Measurements from ENCODE around the gene SF1. TPM values are rescaled to one million over a fixed set of nuclear protein-coding genes. Genes with fewer than 3 reads are reported as not detected.

The SF1 gene
- total and polyA plus RNA-seq, 2 donors (not counting 3 experiments of a cell fraction or from before 2014, with no cell fraction given): 95.0 to 342 TPM

- Histone ChIP-seq H3K36me3 (ENCODE audit: control insufficient read depth in 2 of 2, extremely low read depth in 1 of 2, insufficient read depth in 2 of 2, low read length in 2 of 2) (peaks cover 3 to 6% of the 10 kb centered on the region in 2 experiments), H3K4me1 (ENCODE audit: control insufficient read depth, extremely low read depth, insufficient read depth, low read length) (peaks cover 2% of the 10 kb centered on the region), H3K27ac (ENCODE audit: insufficient read depth, low read depth, low read length) (no peak overlapping the region), H3K4me2 (ENCODE audit: insufficient read depth, low read length) (no peak overlapping the region), H3K9ac (replicated peaks; ENCODE audit: extremely low read depth, insufficient read depth, low read length) (no peak overlapping the region), H3K27me3 (ENCODE audit: control insufficient read depth in 2 of 2, insufficient read depth in 2 of 2, low read length in 2 of 2) (no peaks in the 10 kb centered on the region), H3K9me3 (replicated peaks; ENCODE audit: control insufficient read depth, insufficient read depth, low read length) (no peaks in the 10 kb centered on the region), H3K79me2 (ENCODE audit: control insufficient read depth, insufficient read depth, low read length) (no peaks in the 10 kb centered on the region), H4K20me1 (replicated peaks; ENCODE audit: control insufficient read depth, extremely low read depth, insufficient read depth, low read length) (no peaks in the 10 kb centered on the region), H3K9me1 (replicated peaks; ENCODE audit: control insufficient read depth, extremely low read depth, insufficient read depth, low read length) (no peaks in the 10 kb centered on the region), H2AFZ (ENCODE audit: low read depth, low read length) (no peak overlapping the region), H3K4me3 (replicated peaks in 1 of 3; ENCODE audit: insufficient read depth in 1 of 3, low read depth in 1 of 3, low read length in 3 of 3) (no peak overlapping the region)
- no peak for DNase-seq (ENCODE audit: low read depth, low spot score)
- TF ChIP-seq FOS (IDR thresholded peaks at IDR 0.05; ENCODE audit: borderline replicate concordance, insufficient read depth, low read length) (no peak), MYC (IDR thresholded peaks at IDR 0.05; ENCODE audit: low read depth, low read length) (no peak), GATA2 (IDR thresholded peaks at IDR 0.05; ENCODE audit: insufficient read depth, insufficient read length, low read depth, low read length) (no peak), JUN (IDR thresholded peaks at IDR 0.05; ENCODE audit: borderline replicate concordance, insufficient read depth, insufficient read length, low read depth) (no peak), POLR2AphosphoS5 (IDR thresholded peaks at IDR 0.05; ENCODE audit: insufficient read depth, low read depth, low read length) (no peak), EZH2 (IDR thresholded peaks at IDR 0.05; ENCODE audit: borderline replicate concordance, low read depth, low read length, severe bottlenecking) (no peak), MAX (IDR thresholded peaks at IDR 0.05; ENCODE audit: insufficient read depth, insufficient read length) (no peak), POLR2A (IDR thresholded peaks at IDR 0.05; ENCODE audit: low read depth, low read length) (no peak), CTCF (IDR thresholded peaks at IDR 0.05; ENCODE audit: extremely low read depth in 1 of 2, insufficient read depth in 1 of 2, low read depth in 1 of 2, low read length in 2 of 2) (no peak)
- FAIRE-seq: no peak
- intact Hi-C loops (cut with micrococcal nuclease): no loop called here
- dilution Hi-C loops (cut with MboI; ENCODE audit: extremely low pct_ligation_motif_present, low sequenced_read_pairs): no loop called here
- ChIA-PET POLR2A (no interaction called here), CTCF (no interaction called here)
- BruUV-seq (replicated peaks): no TSS peak
Observed at GRCh38 chr11:64757549-64758329, 20.6 kb downstream of the SF1 start.

All from endothelial cell of umbilical vein (primary cell).